ENCODE data around the gene HECTD4.
"Not testable (repeated sequence)": the region's sequence is repeated elsewhere in the genome, so short reads cannot be mapped to it uniquely, and the experiment has no call there.

Gene HECTD4

DNA sequence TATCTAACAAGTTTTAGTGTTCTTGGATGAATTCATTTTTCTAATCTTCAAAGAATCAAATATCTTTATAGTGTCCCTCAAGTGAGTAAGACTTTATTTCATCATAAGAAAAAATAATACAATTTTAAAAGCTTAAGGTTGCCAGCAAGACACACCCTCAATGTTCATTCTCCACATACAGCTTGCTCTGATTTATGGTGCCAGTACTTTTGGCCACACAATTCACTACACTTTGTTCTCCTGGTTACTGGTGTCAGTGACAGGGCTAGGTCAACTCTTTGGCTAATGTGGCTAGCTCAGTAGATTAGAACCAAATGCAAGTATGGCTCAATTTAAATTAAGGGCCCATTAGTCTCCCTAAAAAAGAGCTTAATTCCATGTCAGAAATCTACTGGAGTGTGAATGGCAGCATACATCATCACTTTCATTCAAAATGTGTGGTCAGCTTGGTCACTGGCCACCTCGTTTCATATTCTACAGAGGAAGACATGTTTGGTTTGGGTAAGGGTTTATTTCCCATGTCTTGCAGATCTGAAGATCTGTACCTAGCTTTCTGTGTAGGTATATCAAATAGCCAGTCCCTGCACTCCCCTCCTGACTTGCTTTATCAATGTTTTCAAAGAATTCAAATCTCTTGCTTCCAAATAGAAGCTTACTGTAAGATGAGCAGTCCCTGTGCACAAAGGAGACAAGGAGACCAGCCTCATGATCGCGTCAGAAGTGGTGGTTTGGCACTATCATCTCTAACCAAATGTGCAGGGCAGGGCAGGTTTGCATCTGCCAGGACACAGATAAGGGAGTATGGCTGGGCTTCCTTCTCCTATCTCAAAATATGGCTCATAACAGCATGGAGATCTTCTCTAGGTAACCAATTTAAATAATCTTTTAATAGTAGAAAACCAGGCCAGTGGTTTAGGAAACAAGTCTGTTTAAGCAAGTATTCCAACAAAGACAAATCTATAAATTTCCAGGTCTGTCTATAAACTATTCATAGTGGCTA lies 31.3 kb downstream of the HECTD4 start:
- DNase-seq (ENCODE audit: low read depth, low spot score) = no peak
- Histone ChIP-seq H3K27me3 (ENCODE audit: insufficient read depth, insufficient read length) (no peaks in the 10 kb centered on the region), H3K9me3 (ENCODE audit: insufficient read depth, low read length) (no peaks in the 10 kb centered on the region), H3K4me3 (ENCODE audit: insufficient read length, low read depth) (no peak overlapping the region), H3K4me1 (ENCODE audit: insufficient read depth, insufficient read length) (no peaks in the 10 kb centered on the region), H3K36me3 (ENCODE audit: insufficient read depth, insufficient read length, low read length) (no peaks in the 10 kb centered on the region), H3K9ac (ENCODE audit: insufficient read length, low read depth) (no peak overlapping the region)
- TF ChIP-seq SUZ12 (IDR thresholded peaks at IDR 0.05; ENCODE audit: extremely low read depth, insufficient read depth, insufficient read length) = no peak

- TF ChIP-seq SUZ12 (IDR thresholded peaks at IDR 0.05; ENCODE audit: extremely low read depth, insufficient read depth, insufficient read length) (no peak), ZNF274 (IDR thresholded peaks at IDR 0.05; ENCODE audit: low read depth, low read length) (no peak), YY1 (IDR thresholded peaks at IDR 0.05; ENCODE audit: insufficient read depth, insufficient read length) (no peak)
- Histone ChIP-seq H3K4me3 (ENCODE audit: insufficient read length, low read depth) (no peak overlapping the region), H3K9ac (ENCODE audit: insufficient read length, low read depth) (no peak overlapping the region), H3K9me3 (ENCODE audit: insufficient read depth, low read length) (no peaks in the 10 kb centered on the region), H3K27me3 (ENCODE audit: insufficient read depth, insufficient read length) (no peaks in the 10 kb centered on the region), H3K4me1 (ENCODE audit: insufficient read depth, insufficient read length) (no peaks in the 10 kb centered on the region), H3K36me3 (ENCODE audit: insufficient read depth, insufficient read length, low read length) (no peaks in the 10 kb centered on the region)
- DNase-seq (ENCODE audit: low read depth, low spot score) = no peak
Measured at GRCh38 chr12:112349431-112349830, 32.8 kb downstream of the HECTD4 start.

- DNase-seq (ENCODE audit: low read depth, low spot score); H3K27me3 ChIP-seq (ENCODE audit: insufficient read depth, insufficient read length); H3K4me1 ChIP-seq (ENCODE audit: insufficient read depth, insufficient read length); H3K36me3 ChIP-seq (ENCODE audit: insufficient read depth, insufficient read length, low read length); H3K9ac ChIP-seq (ENCODE audit: insufficient read length, low read depth); H3K4me3 ChIP-seq (ENCODE audit: insufficient read length, low read depth); H3K9me3 ChIP-seq (ENCODE audit: insufficient read depth, low read length): not testable (repeated sequence)
Measured at GRCh38 chr12:112348926-112349325, 33.3 kb downstream of the HECTD4 start.

GRCh38 chr12:112347581-112347982 lies 34.6 kb downstream of the HECTD4 start:
- Histone ChIP-seq H3K27me3 (ENCODE audit: insufficient read depth, insufficient read length) (no peaks in the 10 kb centered on the region), H3K9ac (ENCODE audit: insufficient read length, low read depth) (no peak overlapping the region), H3K4me3 (ENCODE audit: insufficient read length, low read depth) (no peak overlapping the region), H3K4me1 (ENCODE audit: insufficient read depth, insufficient read length) (no peaks in the 10 kb centered on the region), H3K9me3 (ENCODE audit: insufficient read depth, low read length) (no peaks in the 10 kb centered on the region), H3K36me3 (ENCODE audit: insufficient read depth, insufficient read length, low read length) (no peaks in the 10 kb centered on the region)
- no peak for DNase-seq (ENCODE audit: low read depth, low spot score)
- TF ChIP-seq YY1 (IDR thresholded peaks at IDR 0.05; ENCODE audit: insufficient read depth, insufficient read length) = no peak
- no peak for TF ChIP-seq ZNF274 (IDR thresholded peaks at IDR 0.05; ENCODE audit: low read depth, low read length)
- TF ChIP-seq SUZ12 (IDR thresholded peaks at IDR 0.05; ENCODE audit: extremely low read depth, insufficient read depth, insufficient read length) = no peak

DNA sequence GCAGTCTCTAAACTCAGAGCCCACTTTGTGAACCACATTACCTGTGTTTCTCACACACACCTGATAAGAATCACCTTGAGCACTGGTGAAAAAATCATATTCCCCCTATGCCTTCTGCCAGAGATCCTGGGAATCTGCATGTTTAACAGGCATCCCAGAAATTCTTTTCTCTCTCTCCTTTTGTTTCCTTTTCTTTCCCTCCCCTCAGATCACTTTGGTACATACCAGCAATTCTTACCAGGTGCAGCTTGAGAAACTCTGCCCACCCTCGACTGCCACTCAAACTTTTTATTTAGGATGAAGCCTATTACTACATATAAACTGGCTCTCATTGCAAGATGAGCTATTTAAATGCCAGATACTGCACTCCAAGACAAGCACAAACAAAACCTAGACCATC lies 36.0 kb downstream of the HECTD4 start:
- Histone ChIP-seq H3K36me3 (ENCODE audit: insufficient read depth, insufficient read length, low read length) (no peaks in the 10 kb centered on the region), H3K4me1 (ENCODE audit: insufficient read depth, insufficient read length) (no peaks in the 10 kb centered on the region), H3K9me3 (ENCODE audit: insufficient read depth, low read length) (no peaks in the 10 kb centered on the region), H3K4me3 (ENCODE audit: insufficient read length, low read depth) (no peak overlapping the region), H3K9ac (ENCODE audit: insufficient read length, low read depth) (no peak overlapping the region), H3K27me3 (ENCODE audit: insufficient read depth, insufficient read length) (no peaks in the 10 kb centered on the region)
- no peak for DNase-seq (ENCODE audit: low read depth, low spot score)
- no peak for TF ChIP-seq YY1 (IDR thresholded peaks at IDR 0.05; ENCODE audit: insufficient read depth, insufficient read length)
- TF ChIP-seq SUZ12 (IDR thresholded peaks at IDR 0.05; ENCODE audit: extremely low read depth, insufficient read depth, insufficient read length) = no peak
- TF ChIP-seq ZNF274 (IDR thresholded peaks at IDR 0.05; ENCODE audit: low read depth, low read length) = no peak

- no peaks in the 10 kb centered on the region for H3K4me1 ChIP-seq (ENCODE audit: insufficient read depth, insufficient read length)
- no peaks in the 10 kb centered on the region for H3K36me3 ChIP-seq (ENCODE audit: insufficient read depth, insufficient read length, low read length)
- no peaks in the 10 kb centered on the region for H3K9me3 ChIP-seq (ENCODE audit: insufficient read depth, low read length)
- H3K4me3 ChIP-seq (ENCODE audit: insufficient read length, low read depth) = no peak overlapping the region
- H3K27me3 ChIP-seq (ENCODE audit: insufficient read depth, insufficient read length) = no peaks in the 10 kb centered on the region
- no peak overlapping the region for H3K9ac ChIP-seq (ENCODE audit: insufficient read length, low read depth)
- TF ChIP-seq YY1 (IDR thresholded peaks at IDR 0.05; ENCODE audit: insufficient read depth, insufficient read length) (no peak), SUZ12 (IDR thresholded peaks at IDR 0.05; ENCODE audit: extremely low read depth, insufficient read depth, insufficient read length) (no peak), ZNF274 (IDR thresholded peaks at IDR 0.05; ENCODE audit: low read depth, low read length) (no peak)
- DNase-seq (ENCODE audit: low read depth, low spot score) = no peak
Measured at GRCh38 chr12:112344220-112344619, 38.0 kb downstream of the HECTD4 start.

- Histone ChIP-seq H3K9me3 (ENCODE audit: insufficient read depth, low read length) (no peaks in the 10 kb centered on the region), H3K36me3 (ENCODE audit: insufficient read depth, insufficient read length, low read length) (no peaks in the 10 kb centered on the region), H3K27me3 (ENCODE audit: insufficient read depth, insufficient read length) (no peaks in the 10 kb centered on the region), H3K4me3 (ENCODE audit: insufficient read length, low read depth) (no peak overlapping the region), H3K4me1 (ENCODE audit: insufficient read depth, insufficient read length) (peaks cover 2% of the 10 kb centered on the region), H3K9ac (ENCODE audit: insufficient read length, low read depth) (no peak overlapping the region)
- TF ChIP-seq SUZ12 (IDR thresholded peaks at IDR 0.05; ENCODE audit: extremely low read depth, insufficient read depth, insufficient read length) = no peak
- TF ChIP-seq ZNF274 (IDR thresholded peaks at IDR 0.05; ENCODE audit: low read depth, low read length) = no peak
- TF ChIP-seq YY1 (IDR thresholded peaks at IDR 0.05; ENCODE audit: insufficient read depth, insufficient read length) = no peak
- no peak for DNase-seq (ENCODE audit: low read depth, low spot score)
Measured at GRCh38 chr12:112342587-112342986, 39.6 kb downstream of the HECTD4 start.

Measured in NT2/D1 (cell line).